Stomach (tissue), 9 donors: Measurements from ENCODE around the gene RPS18. TPM values are rescaled to one million over a fixed set of nuclear protein-coding genes. Genes with fewer than 3 reads are reported as not detected.

Experiments
- DNase-seq, 2 donors: peaks; one replicate each; pipeline versions ENCODE4 v3.0.0 to v3.0.0-alpha.2; 2013 to 2019
- H3K27ac ChIP-seq, 5 donors: fragments of 200-600 bp in 4 of 5; sonication (generic) in 4 of 5; one replicate each; pipeline ENCODE4 v1.5.1; 2013 to 2019; ENCODE audit warnings: mild to moderate bottlenecking in 1 of 5, moderate library complexity in 1 of 5
- H3K27me3 ChIP-seq, 3 donors: fragments of 200-600 bp; sonication (generic); one replicate each; pipeline ENCODE4 v1.5.1; 2017 to 2019; ENCODE audit warnings: mixed run types in 1 of 3
- H3K36me3 ChIP-seq, 4 donors: fragments of 200-600 bp; sonication (generic); 1 replicate in 3 of 4; 2 replicates in 1 of 4; pipeline ENCODE4 v1.5.1; 2016 to 2019
- H3K4me1 ChIP-seq, 4 donors: fragments of 200-600 bp; sonication (generic); one replicate each; pipeline ENCODE4 v1.5.1; 2016 to 2019
- H3K4me3 ChIP-seq, 4 donors: fragments of 200-600 bp; sonication (generic) in 3 of 4; one replicate each; pipeline ENCODE4 v1.5.1; 2016 to 2019; ENCODE audit warnings: mild to moderate bottlenecking in 1 of 4
- H3K9me3 ChIP-seq, 4 donors: fragments of 200-600 bp; sonication (generic); one replicate each; pipeline ENCODE4 v1.5.1; 2016 to 2019
- CTCF ChIP-seq, 7 experiments: fragments of 450-650 bp in 4 of 7; fragments of 200-600 bp in 3 of 7; sonication (generic) in 3 of 7; IDR thresholded peaks; one replicate each; pipeline ENCODE4 v1.5.1; 2016 to 2019; ENCODE audit warnings: antibody characterized with exemption in 7 of 7, control low read depth in 2 of 7, mild to moderate bottlenecking in 1 of 7
- EP300 ChIP-seq: sonication (generic); formaldehyde crosslinking; IDR thresholded peaks from one replicate; pipeline ENCODE4 v1.6.1; 2017; ENCODE audit warnings: antibody characterized with exemption
- POLR2A ChIP-seq, 4 donors: fragments of 450-650 bp; IDR thresholded peaks; one replicate each; pipeline ENCODE4 v1.6.1; 2016; ENCODE audit warnings: antibody characterized with exemption in 4 of 4, control low read depth in 2 of 4, mild to moderate bottlenecking in 1 of 4, moderate library complexity in 1 of 4
- POLR2AphosphoS5 ChIP-seq, 3 donors: sonication (generic); formaldehyde crosslinking; IDR thresholded peaks; one replicate each; pipeline ENCODE4 v1.6.1; 2016; ENCODE audit warnings: antibody characterized with exemption in 3 of 3
- WGBS, 5 donors: extraction: QIAGEN DNeasy Blood & Tissue Kit in 3 of 5; methylation state at CpG; one replicate each; pipeline versions ENCODE4 v1.1.5 to v1.1.7; 2013 to 2018; 5-methylcytosine and 5-hydroxymethylcytosine counted together
- intact Hi-C: fragments of 100-400 bp; cut with DNase I; formaldehyde crosslinking; loops from one replicate; pipeline ENCODE4 v1.15.1; 2023; ENCODE audit warnings: low total_unique reads
- polyA plus RNA-seq, 3 donors: library from polyadenylated mRNA; stranded (reverse); fragments of 200-250 nt; gene quantifications; one replicate each; pipeline ENCODE4 v1.2.3, GENCODE V29; 2013
- total RNA-seq, 5 donors: library from RNA; depleted of rRNA; stranded (reverse); fragments of >200 nt; gene quantifications; one replicate each; pipeline versions ENCODE4 v1.1.0 to v1.2.3, GENCODE V29; 2014 to 2016
- donor health status: healthy with polysubstance abuse.
- donor health status: Bipolar disorder and iron deficiency.
- donor health status: healthy.

Gene RPS18
- total and polyA plus RNA-seq, 8 donors = 279 to 9,227 (median 2,699) TPM

GRCh38 chr6:33277663-33278391 lies 6.0 kb downstream of the RPS18 start:
- intact Hi-C loops = no loop called here
- Histone ChIP-seq H3K27me3 (no peaks in the 10 kb centered on the region), H3K27ac (peak overlapping the region; percentile 91 to 97 (median 95)), H3K9me3 (no peaks in the 10 kb centered on the region), H3K4me3 (peak overlapping the region; percentile 70 to 79 (median 74)), H3K4me1 (peaks cover 52 to 76% (median 67%) of the 10 kb centered on the region in 4 donors), H3K36me3 (peaks cover 45 to 82% (median 79%) of the 10 kb centered on the region in 4 donors)
- peak in 1 of 2 donors; percentile 42 for DNase-seq
- no peak for TF ChIP-seq CTCF (IDR thresholded peaks at IDR 0.05)
- TF ChIP-seq POLR2A (IDR thresholded peaks at IDR 0.05) = no peak
- no peak for TF ChIP-seq EP300
- TF ChIP-seq POLR2AphosphoS5 (IDR thresholded peaks at IDR 0.05) = no peak
- WGBS, 5 donors = 33 to 49% (median 44%) methylated on average over 15 to 39 of the region's 39 CpGs

- intact Hi-C loops = no loop called here
- H3K27me3 ChIP-seq = no peaks in the 10 kb centered on the region
- peak overlapping the region; percentile 91 to 97 (median 95) for H3K27ac ChIP-seq
- no peaks in the 10 kb centered on the region for H3K9me3 ChIP-seq
- no peak for DNase-seq
- H3K4me1 ChIP-seq = peaks cover 47 to 71% (median 62%) of the 10 kb centered on the region in 4 donors
- 75 to 82% (median 79%) methylated on average over 6 to 9 of the region's 9 CpGs for WGBS, 5 donors
- H3K4me3 ChIP-seq = peak overlapping the region in 3 of 4 donors; percentile 70 to 77 (median 72)
- H3K36me3 ChIP-seq = peaks cover 49 to 84% (median 83%) of the 10 kb centered on the region in 4 donors
- no peak for TF ChIP-seq EP300
- no peak for TF ChIP-seq POLR2A (IDR thresholded peaks at IDR 0.05)
- no peak for TF ChIP-seq CTCF (IDR thresholded peaks at IDR 0.05)
- TF ChIP-seq POLR2AphosphoS5 (IDR thresholded peaks at IDR 0.05) = no peak
Measured at GRCh38 chr6:33278392-33278741, 6.5 kb downstream of the RPS18 start.

- intact Hi-C loops = no loop called here
- TF ChIP-seq CTCF (IDR thresholded peaks at IDR 0.05) = no peak
- TF ChIP-seq POLR2AphosphoS5 (IDR thresholded peaks at IDR 0.05) = no peak
- no peak for TF ChIP-seq POLR2A (IDR thresholded peaks at IDR 0.05)
- TF ChIP-seq EP300 = no peak
- Histone ChIP-seq H3K4me1 (peaks cover 43 to 66% (median 57%) of the 10 kb centered on the region in 4 donors), H3K27me3 (no peaks in the 10 kb centered on the region), H3K9me3 (no peaks in the 10 kb centered on the region), H3K27ac (peak overlapping the region in 3 of 5 donors; percentile 91 to 97 (median 96)), H3K36me3 (peaks cover 49 to 84% (median 83%) of the 10 kb centered on the region in 4 donors), H3K4me3 (peak overlapping the region in 2 of 4 donors; percentile 70 to 77)
- DNase-seq = peak in 1 of 2 donors; percentile 7
- WGBS, 5 donors = 74 to 88% (median 83%) methylated on average over 3 of the region's 3 CpGs
Measured at GRCh38 chr6:33278810-33279209, 6.9 kb downstream of the RPS18 start.

GRCh38 chr6:33279257-33279695 lies 7.4 kb downstream of the RPS18 start:
- no peaks in the 10 kb centered on the region for H3K9me3 ChIP-seq
- H3K4me3 ChIP-seq = no peak overlapping the region
- intact Hi-C loops = no loop called here
- peaks cover 38 to 61% (median 52%) of the 10 kb centered on the region in 4 donors for H3K4me1 ChIP-seq
- 56 to 80% (median 66%) methylated on average over 7 to 13 of the region's 13 CpGs for WGBS, 5 donors
- no peaks in the 10 kb centered on the region for H3K27me3 ChIP-seq
- H3K27ac ChIP-seq = peak overlapping the region in 2 of 5 donors; percentile 91 to 97
- TF ChIP-seq CTCF (IDR thresholded peaks at IDR 0.05) (no peak), EP300 (no peak), POLR2A (IDR thresholded peaks at IDR 0.05) (no peak), POLR2AphosphoS5 (IDR thresholded peaks at IDR 0.05) (no peak)
- H3K36me3 ChIP-seq = peaks cover 48 to 84% (median 83%) of the 10 kb centered on the region in 4 donors
- peak in 1 of 2 donors; percentile 42 for DNase-seq
